HG02885 (cell line): ENCODE measurements around the gene TSPAN9.

ENCODE experiments used
- ATAC-seq: cut with Tn5 transposase; IDR thresholded peaks from one replicate; pipeline ENCODE4 v1.9.1; 2021; ENCODE audit warnings: mild to moderate bottlenecking; ENCODE audit not compliant: unreplicated experiment, poor library complexity

TSPAN9 gene

GRCh38 chr12:3302401-3303041 is 225.3 kb downstream of the TSPAN9 start:
- no peak for ATAC-seq

DNA sequence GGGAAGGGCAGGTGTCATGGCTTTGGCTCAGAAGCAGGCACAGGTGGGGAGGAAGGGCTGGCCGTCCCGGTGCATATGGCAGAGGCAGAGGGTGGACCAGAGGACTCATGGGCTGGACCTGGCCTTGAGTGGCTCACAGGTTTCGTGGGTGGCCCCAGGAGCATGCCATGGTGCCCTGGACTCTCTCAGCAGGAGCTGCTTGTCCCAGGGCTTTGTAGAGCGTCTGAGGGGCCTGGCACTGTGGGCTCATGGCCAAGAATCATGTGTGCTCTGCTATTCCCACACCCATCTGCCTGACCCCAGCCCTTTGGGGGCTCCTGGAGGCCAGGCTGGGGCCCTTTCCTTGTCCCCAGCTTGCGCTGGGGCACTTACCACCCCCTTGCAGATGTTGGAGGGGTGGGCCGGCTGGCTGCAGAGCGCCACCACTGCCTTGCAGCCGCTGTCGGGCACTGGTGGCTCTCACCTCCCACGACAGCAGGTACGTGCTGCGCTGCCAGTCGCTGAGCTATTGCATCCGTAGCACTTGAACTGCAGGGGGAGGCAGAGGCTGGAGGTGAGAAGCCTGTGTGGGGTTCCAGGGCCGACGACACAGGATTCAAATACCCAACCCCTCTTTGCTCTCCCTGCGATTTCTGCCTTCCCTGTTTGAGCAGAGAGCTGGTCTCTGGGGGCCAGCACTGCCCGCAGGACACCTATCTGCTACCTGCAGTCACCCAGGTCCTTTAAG is 226.4 kb downstream of the TSPAN9 start:
- ATAC-seq = no peak

DNA sequence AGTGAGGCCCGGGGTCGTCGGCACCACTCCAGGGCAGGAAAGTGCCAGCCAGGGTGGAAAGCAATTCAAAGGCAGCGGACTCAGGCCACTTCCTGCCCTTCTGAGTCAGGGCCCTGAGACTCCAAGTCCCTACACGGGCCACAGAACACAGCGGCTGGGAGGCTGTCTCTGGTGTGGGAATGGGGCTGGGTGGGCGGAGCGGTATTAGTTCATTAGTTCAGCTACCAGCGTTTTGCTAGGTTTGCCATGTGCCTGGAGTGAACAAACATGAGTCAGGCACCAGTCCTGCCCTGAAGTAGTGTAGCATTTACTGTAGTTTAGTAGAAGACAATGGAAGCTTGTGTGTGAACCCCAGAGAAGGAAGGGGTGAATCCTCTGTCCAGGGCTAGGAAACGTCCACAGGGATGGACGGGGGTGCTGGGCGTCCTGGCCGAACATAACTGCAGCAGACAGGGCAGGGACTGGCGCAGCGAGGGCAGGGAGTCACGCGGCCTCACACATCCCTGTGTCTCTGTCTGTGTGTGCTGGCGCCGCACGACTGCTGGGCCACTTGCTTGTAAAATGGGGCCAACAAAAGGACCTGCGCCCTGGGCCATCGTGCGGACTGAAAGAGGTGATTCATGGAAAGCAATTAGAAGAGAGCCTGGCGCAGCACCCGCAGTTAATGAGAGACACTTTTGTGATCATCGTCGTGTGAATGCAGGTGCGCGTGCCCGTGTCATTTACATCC is 227.4 kb downstream of the TSPAN9 start:
- ATAC-seq = no peak

- no peak for ATAC-seq
Measured at GRCh38 chr12:3305464-3305863, 228.3 kb downstream of the TSPAN9 start.

- ATAC-seq = no peak
Measured at GRCh38 chr12:3305904-3306619, 228.9 kb downstream of the TSPAN9 start.

DNA sequence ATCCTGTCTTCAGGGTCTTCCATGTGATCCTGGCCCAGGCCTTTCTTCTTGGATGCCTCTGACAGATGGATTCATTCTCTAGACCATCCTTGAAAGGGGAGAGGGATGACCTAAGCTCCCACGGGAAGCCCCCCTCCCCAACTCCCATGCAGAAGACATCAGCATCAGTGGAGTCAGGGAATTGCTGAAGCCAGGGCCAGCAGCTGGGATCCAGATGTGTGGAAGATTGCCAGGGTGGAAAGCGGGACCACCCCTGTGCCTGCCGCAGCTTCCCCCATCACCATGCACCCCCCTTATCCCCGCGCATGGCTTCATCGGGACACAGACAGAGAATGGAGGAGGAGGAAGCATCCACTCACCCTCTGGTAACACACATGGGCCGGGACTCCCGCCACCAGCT is 230.2 kb downstream of the TSPAN9 start:
- ATAC-seq = no peak

- no peak for ATAC-seq
Measured at GRCh38 chr12:3308063-3308462, 230.9 kb downstream of the TSPAN9 start.

DNA sequence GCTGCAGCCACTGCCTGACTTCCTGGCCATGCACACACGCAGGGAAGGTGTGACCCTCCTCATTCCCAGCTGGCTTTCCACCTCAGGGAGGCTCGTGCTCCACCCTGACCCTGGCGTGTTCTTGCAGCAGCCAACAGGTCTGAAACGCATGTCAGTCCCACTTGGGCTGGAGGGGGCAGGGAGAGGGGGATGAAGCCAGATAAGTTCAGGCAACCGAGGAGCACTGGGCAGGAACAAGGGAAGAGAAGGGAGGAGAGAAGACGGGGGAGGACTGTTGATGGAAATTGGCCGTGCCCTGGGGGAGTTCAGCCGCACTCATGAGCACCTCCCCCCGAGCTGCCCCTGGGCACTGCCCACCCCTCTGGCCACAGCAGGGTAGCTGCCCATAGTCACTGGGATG is 231.4 kb downstream of the TSPAN9 start:
- ATAC-seq = no peak

DNA sequence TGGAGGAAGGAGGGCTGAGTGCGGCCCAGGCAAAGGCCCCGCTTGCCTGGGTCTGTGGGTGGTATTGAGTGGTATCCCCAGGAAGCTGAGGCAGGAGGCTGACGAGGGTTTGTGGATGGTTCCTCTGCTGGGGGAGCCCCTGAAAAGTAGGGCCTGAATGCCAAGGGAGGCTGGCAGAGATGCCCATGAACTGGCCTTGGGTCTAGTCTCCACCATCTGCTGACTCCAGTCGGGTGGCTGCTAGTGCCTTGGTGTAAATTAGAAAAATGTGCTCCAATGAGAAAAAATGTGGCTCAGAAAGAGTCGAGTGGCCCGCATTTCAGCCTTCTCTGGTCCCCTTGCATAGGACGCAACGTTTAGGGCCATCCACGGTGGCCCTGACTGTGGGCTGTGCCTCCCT is 232.6 kb downstream of the TSPAN9 start:
- ATAC-seq = no peak

DNA sequence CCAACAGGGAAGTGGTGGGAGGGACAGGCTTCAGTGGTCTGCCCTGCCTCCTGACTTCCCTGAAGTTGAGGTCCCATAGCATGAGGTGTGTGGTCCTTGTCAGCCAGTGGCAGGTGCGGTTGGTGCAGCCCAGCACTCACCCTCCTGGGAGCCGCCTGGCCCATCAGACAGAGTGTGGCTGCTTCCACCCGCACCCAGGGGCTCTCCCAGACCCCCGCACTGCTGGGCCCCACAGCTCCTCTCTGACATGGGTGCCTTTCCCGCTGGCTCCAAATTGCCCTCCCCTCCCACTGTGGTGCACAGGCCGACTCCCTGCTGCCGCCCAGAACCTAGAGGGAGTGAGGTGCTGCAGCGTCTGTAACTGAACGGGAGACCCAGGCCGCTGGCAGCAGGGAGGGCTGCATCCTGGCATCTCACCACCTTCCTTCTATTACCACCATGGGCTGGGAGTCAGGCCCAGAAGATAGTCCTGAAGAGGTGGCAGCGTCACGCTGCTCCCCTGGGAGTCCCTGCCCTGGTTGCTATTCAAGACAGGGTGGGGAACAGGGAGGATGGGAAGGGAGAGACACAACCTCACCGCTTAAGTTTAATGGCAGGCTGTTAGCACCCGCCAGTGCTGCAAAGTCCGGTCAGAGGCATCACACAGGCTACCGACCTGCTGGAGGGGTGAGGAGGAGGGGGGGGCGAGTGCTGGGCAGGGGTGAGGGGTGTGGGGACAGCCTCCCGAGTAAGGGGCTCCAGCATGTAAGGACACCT is 233.3 kb downstream of the TSPAN9 start:
- ATAC-seq = no peak

DNA sequence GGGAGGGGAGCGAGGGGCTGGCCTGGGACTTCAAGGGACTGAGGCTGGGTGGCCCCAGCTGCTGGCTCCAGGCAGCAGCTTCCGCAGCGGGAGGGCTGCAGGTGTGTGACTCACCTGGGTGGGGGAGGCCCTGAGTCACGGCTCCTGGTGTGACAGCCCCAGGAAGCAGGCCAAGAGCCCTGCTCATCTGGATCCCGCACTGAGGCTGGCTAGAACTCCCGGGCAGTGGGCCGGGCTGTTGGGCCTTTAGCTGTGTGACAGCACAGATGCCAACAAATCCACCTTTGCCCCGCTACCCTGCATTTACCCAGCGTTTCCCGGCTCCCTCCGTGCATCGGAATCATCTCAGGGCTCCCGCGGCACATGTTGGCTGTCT is 233.8 kb downstream of the TSPAN9 start:
- no peak for ATAC-seq

DNA sequence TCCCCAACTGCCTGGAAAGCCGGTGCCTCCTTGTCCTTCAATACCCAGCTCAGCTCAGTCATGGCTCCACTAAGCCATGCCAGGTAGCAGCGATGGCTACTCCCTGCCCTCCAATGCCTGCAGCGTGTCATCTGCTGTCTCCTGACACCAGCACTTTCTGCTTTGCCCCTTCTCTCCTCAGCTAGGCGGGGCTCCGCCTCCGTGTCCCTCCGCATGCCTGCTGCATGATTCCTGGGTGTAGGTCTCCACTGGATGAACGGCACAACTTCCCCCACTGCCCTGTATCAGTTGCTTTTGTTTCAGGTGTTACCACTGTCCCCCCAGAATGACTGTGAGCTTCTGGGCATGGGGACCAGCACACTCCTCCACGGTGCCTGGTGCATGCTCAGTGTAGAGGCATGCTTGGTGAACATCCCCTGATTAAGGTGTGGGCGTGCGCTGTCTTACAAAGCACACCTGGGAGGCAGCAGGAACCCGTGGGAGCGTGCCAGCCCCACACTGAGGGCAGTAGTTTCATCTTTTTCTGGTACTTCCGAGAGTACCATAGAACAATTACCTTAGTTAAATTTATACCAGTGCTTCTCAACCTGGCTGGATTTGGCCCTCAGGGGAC is 234.4 kb downstream of the TSPAN9 start:
- ATAC-seq = no peak

DNA sequence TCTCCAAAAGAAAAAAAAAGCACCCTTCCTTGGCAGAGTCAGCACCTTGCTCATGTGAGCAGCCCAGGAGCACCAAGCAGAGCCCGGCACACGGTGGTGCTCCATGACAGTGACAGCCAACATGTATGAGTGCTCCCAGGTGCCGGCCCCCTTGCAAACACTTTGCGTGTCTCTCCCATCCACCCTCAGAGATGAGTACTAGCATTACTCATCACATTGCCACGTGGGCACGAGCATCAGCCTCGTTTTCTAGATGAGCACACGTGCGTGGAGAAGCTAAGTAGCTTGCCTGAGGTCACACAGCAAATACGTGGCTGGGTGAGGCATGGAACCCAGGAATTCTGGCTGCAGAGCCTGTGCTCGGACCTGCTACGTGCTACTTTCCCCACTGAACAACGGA is 235.9 kb downstream of the TSPAN9 start:
- no peak for ATAC-seq

DNA sequence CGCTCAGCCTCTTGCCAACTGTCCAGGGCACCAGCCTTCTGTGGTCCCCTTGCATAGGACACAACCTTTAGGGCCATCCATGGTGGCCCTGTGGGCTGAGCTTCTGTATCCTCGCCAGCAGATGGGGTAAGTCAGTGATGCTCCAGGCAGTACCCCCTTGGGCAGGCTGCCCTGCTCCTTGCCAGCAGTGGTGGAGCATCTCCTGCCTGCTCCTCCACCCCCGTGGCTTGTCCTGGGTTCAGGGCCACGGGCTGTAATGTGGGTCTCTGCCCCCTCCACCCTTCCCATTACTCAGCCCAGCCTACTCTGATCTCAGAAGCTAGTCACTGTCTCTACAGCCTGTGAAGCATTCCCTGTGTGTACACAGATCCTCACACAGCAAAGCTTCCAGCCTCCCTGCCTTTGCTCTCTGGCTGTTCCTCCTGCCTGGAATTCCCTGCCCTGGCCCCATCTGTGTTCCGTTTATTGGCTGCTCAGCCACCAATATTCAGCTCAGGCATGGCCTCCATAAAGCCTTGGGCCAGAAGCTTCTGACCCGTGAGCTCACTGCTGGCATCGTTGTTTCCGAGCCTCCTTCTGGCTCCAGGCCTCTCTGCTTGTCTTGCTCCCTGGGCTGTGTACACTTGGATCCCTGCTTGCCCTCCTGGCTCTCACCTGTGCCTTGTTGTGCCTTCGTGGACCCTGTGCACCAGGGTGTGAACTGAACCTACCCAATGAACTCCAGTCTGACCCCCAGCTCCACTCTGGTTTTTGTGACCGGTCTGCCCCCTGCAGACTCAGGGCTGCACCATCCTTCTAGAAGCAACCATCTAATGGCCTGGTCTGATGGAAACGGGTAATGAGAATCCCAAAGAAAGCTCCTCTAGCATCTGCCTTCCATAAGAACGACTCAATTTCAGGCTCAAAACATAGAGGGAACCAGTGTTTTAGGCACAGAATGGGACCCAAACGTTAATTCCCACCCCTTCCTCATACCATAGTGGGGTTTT is 236.8 kb downstream of the TSPAN9 start:
- no peak for ATAC-seq

DNA sequence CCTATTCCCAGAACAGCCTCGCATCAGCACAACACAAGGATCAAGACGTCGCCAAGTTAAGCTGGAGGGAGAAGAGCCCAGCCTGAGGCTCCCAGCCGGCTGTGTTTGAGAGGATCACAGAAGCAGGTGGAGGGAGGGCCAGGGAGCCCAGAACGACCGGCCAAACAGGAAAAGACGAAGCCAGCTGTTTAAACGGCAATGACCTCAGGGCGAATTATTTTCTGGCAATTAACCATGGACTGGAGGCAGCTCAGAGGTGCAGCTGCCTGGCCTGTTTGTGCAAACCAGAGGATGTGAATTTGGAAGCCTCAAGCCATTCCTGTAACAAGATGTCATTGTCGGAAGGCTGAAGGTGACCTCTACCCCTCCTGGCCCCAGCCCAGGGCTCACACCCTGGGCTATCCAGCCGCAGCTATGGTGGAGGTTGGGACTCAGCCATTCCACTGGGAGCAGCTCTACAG is 238.1 kb downstream of the TSPAN9 start:
- no peak for ATAC-seq

DNA sequence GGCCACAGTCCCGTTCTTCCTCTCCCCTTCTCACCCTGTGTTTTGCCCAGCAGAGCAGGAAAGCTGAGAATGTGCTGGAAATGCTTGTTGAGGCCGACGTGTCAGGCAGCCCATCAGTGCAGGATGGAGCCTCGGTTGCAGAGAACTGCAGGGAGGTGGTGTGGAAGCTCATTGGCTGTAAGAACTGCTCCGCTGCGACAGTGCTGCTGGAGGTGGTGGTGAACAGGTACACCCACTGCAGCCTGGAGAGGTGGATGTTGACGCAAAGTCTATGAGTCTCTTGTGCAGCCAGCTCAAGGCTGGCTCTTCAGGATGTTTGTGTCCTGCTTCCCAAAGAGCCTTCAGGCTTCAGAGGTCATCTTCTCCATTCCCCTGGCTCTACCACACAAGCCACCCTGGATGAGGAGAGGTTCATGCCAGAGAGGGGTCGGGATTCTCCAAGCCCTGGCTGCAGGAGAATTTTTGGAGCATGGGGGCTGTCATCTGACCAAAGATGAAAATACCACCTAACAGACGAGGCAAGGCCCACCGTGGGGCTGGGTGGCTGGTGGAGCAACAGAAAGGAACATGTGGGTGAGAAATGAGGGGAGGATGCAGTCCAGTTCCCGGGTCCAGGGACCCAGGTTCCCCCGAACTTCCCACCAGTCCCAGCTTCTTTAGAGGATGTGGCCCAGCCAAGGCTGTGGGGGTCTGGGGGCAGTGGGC is 239.7 kb downstream of the TSPAN9 start:
- ATAC-seq = no peak

- ATAC-seq = no peak
Measured at GRCh38 chr12:3317481-3317815, 240.3 kb downstream of the TSPAN9 start.

DNA sequence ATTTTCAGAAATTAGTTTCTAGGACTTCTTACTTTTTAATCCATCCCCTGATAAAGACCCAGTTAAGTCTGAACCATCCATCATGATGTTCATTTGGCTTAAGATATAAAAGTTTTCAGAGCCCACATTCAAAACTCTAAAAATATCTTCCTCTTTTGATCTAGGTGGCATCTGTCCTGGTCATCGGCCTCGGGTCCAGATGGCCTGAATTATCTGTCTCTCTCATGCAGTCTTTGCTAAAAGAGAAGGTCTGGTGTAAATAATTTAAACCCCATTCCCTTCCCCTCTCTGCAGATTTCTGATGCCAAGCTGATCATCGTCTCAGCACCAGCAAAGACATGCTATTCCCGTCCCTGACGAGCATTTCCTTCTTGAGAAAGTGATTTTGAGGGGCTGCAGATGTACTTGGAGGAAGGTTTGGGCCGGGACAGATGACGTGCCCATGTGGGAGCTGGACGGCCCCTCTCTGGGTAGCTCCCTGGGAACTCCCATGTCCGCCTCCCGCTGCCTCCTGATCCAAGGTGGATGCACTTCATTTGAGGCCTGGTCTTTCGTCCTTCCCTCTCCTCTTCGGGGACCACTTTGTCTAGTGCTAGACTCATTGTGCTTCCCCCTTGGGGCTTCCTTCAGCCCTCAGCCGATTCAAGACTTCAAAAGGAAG is 240.8 kb downstream of the TSPAN9 start:
- no peak for ATAC-seq
